Endothelial cell of umbilical vein (primary cell): ENCODE measurements around the gene LMNTD1. TPM values are rescaled to one million over a fixed set of nuclear protein-coding genes. Genes with fewer than 3 reads are reported as not detected.

Experiments used
- BruUV-seq: library from RNA; stranded (reverse); fragments of 400-500 nt; replicated peaks from 2 replicates; lab custom pipeline; 2021; lab: Mats Ljungman, UMichigan
- CTCF ChIA-PET: fragments of 300-600, 350-600 bp; sonication (Branson Sonifier 250); formaldehyde crosslinking; loops from one replicate; lab custom pipeline; 2021; ENCODE audit warnings: antibody characterized with exemption, inconsistent platforms; lab: Charles Lee
- POLR2A ChIA-PET: fragments of 300-600, 350-600 bp; sonication (Branson Sonifier 250); formaldehyde crosslinking; loops from one replicate; lab custom pipeline; 2021; ENCODE audit warnings: antibody characterized with exemption, inconsistent platforms; lab: Charles Lee
- DNase-seq: peaks from one replicate; pipeline ENCODE4 v3.0.0-alpha.2; 2011; ENCODE audit warnings: low read depth, low spot score
- FAIRE-seq: peaks from 2 replicates; lab custom pipeline; 2011; peaks lifted over from hg19 to GRCh38; lab: Jason Lieb, UNC
- H2AFZ ChIP-seq: 2 replicates; pipeline ENCODE4 v1.6.0; 2012; ENCODE audit warnings: low read depth, low read length, control low read depth, inconsistent platforms
- H3K27ac ChIP-seq: 2 replicates; pipeline ENCODE4 v1.5.1; 2011; ENCODE audit warnings: low read depth, mild to moderate bottlenecking, control low read depth, low read length, moderate library complexity; ENCODE audit not compliant: insufficient read depth
- H3K27me3 ChIP-seq, 2 experiments: 2 replicates each; pipeline versions ENCODE4 v1.6.0 to v1.6.1; 2011; ENCODE audit warnings: low read length in 2 of 2, mixed read lengths in 1 of 2; ENCODE audit not compliant: control insufficient read depth in 2 of 2, insufficient read depth in 2 of 2
- H3K36me3 ChIP-seq, 2 experiments: 2 replicates in 1 of 2; 3 replicates in 1 of 2; pipeline ENCODE4 v1.5.1; 2011; ENCODE audit warnings: low read length in 2 of 2, mild to moderate bottlenecking in 1 of 2, moderate library complexity in 1 of 2; ENCODE audit not compliant: control insufficient read depth in 2 of 2, insufficient read depth in 2 of 2; ENCODE audit errors: extremely low read depth in 1 of 2
- H3K4me1 ChIP-seq: 3 replicates; pipeline ENCODE4 v1.5.1; 2011; ENCODE audit warnings: mild to moderate bottlenecking, low read length; ENCODE audit not compliant: control insufficient read depth, insufficient read depth; ENCODE audit errors: extremely low read depth
- H3K4me2 ChIP-seq: 2 replicates; pipeline ENCODE4 v1.6.1; 2011; ENCODE audit warnings: low read length, control low read depth, mixed read lengths; ENCODE audit not compliant: insufficient read depth
- H3K4me3 ChIP-seq, 3 experiments: fragments of 200-600 bp in 1 of 3; sonication (generic), shearing (Covaris generic) in 1 of 3; replicated peaks in 1 of 3; 2 replicates each; pipeline ENCODE4 v1.5.1; 2011 to 2016; ENCODE audit warnings: control low read depth in 3 of 3, low read length in 3 of 3, mild to moderate bottlenecking in 2 of 3, inconsistent platforms in 1 of 3, low read depth in 1 of 3, moderate library complexity in 1 of 3; ENCODE audit not compliant: insufficient read depth in 1 of 3
- H3K79me2 ChIP-seq: 2 replicates; pipeline ENCODE4 v1.6.0; 2012; ENCODE audit warnings: low read length, inconsistent platforms; ENCODE audit not compliant: control insufficient read depth, insufficient read depth
- H3K9ac ChIP-seq: replicated peaks from 2 replicates; pipeline ENCODE3; 2011; ENCODE audit warnings: low read length, control low read depth; ENCODE audit not compliant: insufficient read depth; ENCODE audit errors: extremely low read depth
- H3K9me1 ChIP-seq: replicated peaks from 3 replicates; pipeline ENCODE4 v1.6.0; 2011; ENCODE audit warnings: mild to moderate bottlenecking, low read length; ENCODE audit not compliant: control insufficient read depth, insufficient read depth; ENCODE audit errors: extremely low read depth
- H3K9me3 ChIP-seq: replicated peaks from 2 replicates; pipeline ENCODE4 v1.5.1; 2012; ENCODE audit warnings: low read length, inconsistent platforms; ENCODE audit not compliant: control insufficient read depth, insufficient read depth
- H4K20me1 ChIP-seq: replicated peaks from 2 replicates; pipeline ENCODE3; 2011; ENCODE audit warnings: mild to moderate bottlenecking, low read length; ENCODE audit not compliant: control insufficient read depth, insufficient read depth; ENCODE audit errors: extremely low read depth
- EZH2 ChIP-seq: IDR thresholded peaks from 2 replicates; pipeline ENCODE4 v1.6.1; 2012; ENCODE audit warnings: borderline replicate concordance, low read depth, mild to moderate bottlenecking, moderate library complexity, low read length, inconsistent platforms; ENCODE audit not compliant: severe bottlenecking
- JUN ChIP-seq: IDR thresholded peaks from 2 replicates; pipeline ENCODE4 v1.6.1; 2011; ENCODE audit warnings: borderline replicate concordance, low read depth; ENCODE audit not compliant: insufficient read length, insufficient read depth
- MYC ChIP-seq: IDR thresholded peaks from one replicate; pipeline ENCODE4 v1.6.1; 2011; ENCODE audit warnings: mild to moderate bottlenecking, low read depth, low read length
- POLR2AphosphoS5 ChIP-seq: IDR thresholded peaks from 2 replicates; pipeline ENCODE4 v1.6.1; 2012; ENCODE audit warnings: low read depth, mild to moderate bottlenecking, control low read depth, low read length, moderate library complexity; ENCODE audit not compliant: insufficient read depth
- dilution Hi-C: fragments of 300-500 bp; cut with MboI; formaldehyde crosslinking; loops from one replicate; pipeline ENCODE4 v1.15.0; 2019; ENCODE audit warnings: low sequenced_read_pairs; ENCODE audit not compliant: extremely low pct_ligation_motif_present
- intact Hi-C: fragments of 100-400 bp; cut with micrococcal nuclease; formaldehyde crosslinking; loops from one replicate; pipeline ENCODE4 v1.10.0; 2022
- polyA plus RNA-seq, 4 experiments: library from polyadenylated mRNA; depleted of rRNA in 3 of 4; stranded (reverse) in 3 of 4; unstranded in 1 of 4; fragments of >200 nt; gene quantifications; 2 replicates each; pipeline versions ENCODE4 v1.2.1 to v1.2.3, GENCODE V29; 2011 to 2012; ENCODE audit warnings: missing spikeins in 1 of 4
- total RNA-seq: library from RNA; stranded (reverse); gene quantifications from 2 replicates; pipeline ENCODE4 v1.2.3, GENCODE V29; 2021

LMNTD1 gene
- total and polyA plus RNA-seq, 2 donors (not counting 3 experiments of a cell fraction or from before 2014, with no cell fraction given): not detected

DNA sequence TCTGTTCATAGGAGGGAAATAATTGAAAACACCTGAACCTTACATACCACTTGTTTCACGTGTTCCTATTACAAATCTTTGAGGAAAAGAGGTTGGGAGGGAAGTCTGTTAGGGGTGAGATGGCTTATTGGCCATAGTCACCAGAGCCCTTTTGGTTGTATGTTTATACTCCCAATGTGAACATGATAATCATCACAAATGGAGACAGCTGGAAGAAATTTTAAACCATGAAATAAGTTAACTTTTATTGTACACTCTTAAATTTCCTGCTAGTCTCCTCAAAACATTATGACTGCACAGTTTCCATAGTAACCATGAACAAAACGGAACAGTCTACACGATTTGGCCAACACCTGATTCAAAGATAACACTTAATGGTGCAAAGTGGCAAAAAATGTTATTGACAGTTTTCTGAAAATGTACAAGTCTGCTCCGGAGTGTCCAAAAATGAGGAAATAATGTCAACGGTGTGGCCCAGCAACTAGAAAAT is 56.9 kb downstream of the LMNTD1 start:
- ChIA-PET CTCF (no interaction called here), POLR2A (no interaction called here)
- FAIRE-seq: no peak

DNA sequence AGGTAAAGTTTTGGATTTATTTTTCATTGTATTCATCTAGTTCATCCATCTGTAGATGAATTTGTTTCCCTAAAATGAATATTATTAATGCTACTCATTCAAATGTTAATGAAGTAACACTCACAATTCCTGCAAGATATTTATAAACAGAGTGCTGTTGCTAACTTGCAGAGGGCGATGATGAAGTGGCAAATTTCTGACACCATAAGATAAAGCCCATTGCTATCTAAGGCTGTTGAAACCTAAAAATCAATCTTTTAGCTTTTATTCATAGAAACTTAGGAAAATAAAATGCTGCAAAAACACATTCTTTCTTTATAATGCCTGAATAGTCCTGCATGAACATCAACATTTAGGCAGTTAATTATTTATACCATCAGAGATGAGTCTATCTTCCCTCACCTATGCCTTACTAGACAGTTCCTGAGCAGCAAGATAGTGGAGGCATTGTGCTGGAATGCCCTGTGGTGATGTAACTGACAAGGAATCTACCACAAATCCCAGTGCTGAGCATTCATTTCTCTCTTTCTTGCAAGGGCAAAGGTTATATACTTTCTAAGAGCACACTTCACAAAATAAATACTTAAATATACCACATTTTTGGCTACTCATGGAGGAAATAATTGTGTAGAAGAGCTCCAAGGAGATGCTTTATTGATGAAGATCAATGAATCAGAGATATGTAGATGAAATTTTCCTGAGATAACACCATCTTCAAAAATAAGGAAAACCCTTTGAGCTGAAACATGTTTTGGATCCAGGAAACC is 57.6 kb downstream of the LMNTD1 start:
- dilution Hi-C loops: no loop called here
- intact Hi-C loops: no loop called here
- no peaks in the 10 kb centered on the region for H3K4me1 ChIP-seq
- CTCF ChIA-PET: no interaction called here
- H3K9me1 ChIP-seq: no peaks in the 10 kb centered on the region
- FAIRE-seq: no peak
- no peaks in the 10 kb centered on the region for H3K9me3 ChIP-seq
- H3K9ac ChIP-seq: no peak overlapping the region
- no peak for DNase-seq
- no peak overlapping the region for H3K27ac ChIP-seq
- H4K20me1 ChIP-seq: no peaks in the 10 kb centered on the region
- H2AFZ ChIP-seq: no peak overlapping the region
- peaks cover 2 to 12% of the 10 kb centered on the region in 2 experiments for H3K27me3 ChIP-seq
- no peak overlapping the region for H3K4me2 ChIP-seq
- POLR2A ChIA-PET: no interaction called here
- TF ChIP-seq MYC (no peak), POLR2AphosphoS5 (no peak)
- no peaks in the 10 kb centered on the region for H3K79me2 ChIP-seq
- no peak overlapping the region for H3K4me3 ChIP-seq
- H3K36me3 ChIP-seq: no peaks in the 10 kb centered on the region
- no TSS peak for BruUV-seq

More for the DNA sequence above, 56.9 kb downstream of the LMNTD1 start:
- no peak overlapping the region for H3K4me2 ChIP-seq
- no peaks in the 10 kb centered on the region for H3K4me1 ChIP-seq
- no TSS peak for BruUV-seq
- no peaks in the 10 kb centered on the region for H4K20me1 ChIP-seq
- H3K4me3 ChIP-seq: no peak overlapping the region
- H3K9ac ChIP-seq: no peak overlapping the region
- no peaks in the 10 kb centered on the region for H3K36me3 ChIP-seq
- H3K27ac ChIP-seq: no peak overlapping the region
- H3K79me2 ChIP-seq: no peaks in the 10 kb centered on the region
- no peak overlapping the region for H2AFZ ChIP-seq
- intact Hi-C loops: no loop called here
- no peaks in the 10 kb centered on the region for H3K9me1 ChIP-seq
- no peaks in the 10 kb centered on the region for H3K9me3 ChIP-seq
- DNase-seq: peak; percentile 12
- H3K27me3 ChIP-seq: peaks cover 2 to 9% of the 10 kb centered on the region in 2 experiments
- dilution Hi-C loops: no loop called here
- TF ChIP-seq MYC: no peak
- TF ChIP-seq EZH2: no peak
- no peak for TF ChIP-seq JUN
- TF ChIP-seq POLR2AphosphoS5: no peak
